ENCODE measurements around the gene LCN10. TPM values are rescaled to one million over a fixed set of nuclear protein-coding genes. Genes with fewer than 3 reads are reported as not detected.
"Not testable (repeated sequence)": the region's sequence is repeated elsewhere in the genome, so short reads cannot be mapped to it uniquely, and the experiment has no call there.

LCN10 gene
- total RNA-seq, 1 donor, result not detected

- DNase-seq (ENCODE audit: low read depth), result no peak
- no peak for TF ChIP-seq CTCF (IDR thresholded peaks at IDR 0.05; ENCODE audit: insufficient read depth, low read length)
- peak within 1 kb of the TSS; percentile 39 for H3K4me3 ChIP-seq (ENCODE audit: low read depth, low read length)
Observed at GRCh38 chr9:136711751-136712689, 30.7 kb downstream of the LCN10 start, which contains the start of gene DIPK1B. Gene DIPK1B, plus strand, starts transcription at chr9:136712572. Its CDS starts 94 bp downstream, at chr9:136712666.

- peak; percentile 71 for DNase-seq (ENCODE audit: low read depth)
- H3K4me3 ChIP-seq (ENCODE audit: low read depth, low read length), result not testable (repeated sequence)
Observed at GRCh38 chr9:136711219-136711648, 31.5 kb downstream of the LCN10 start.

GRCh38 chr9:136710543-136710942 lies 32.2 kb downstream of the LCN10 start:
- TF ChIP-seq CTCF (IDR thresholded peaks at IDR 0.05; ENCODE audit: insufficient read depth, low read length), result no peak
- H3K4me3 ChIP-seq (ENCODE audit: low read depth, low read length), result no peak overlapping the region
- no peak for DNase-seq (ENCODE audit: low read depth)

- DNase-seq (ENCODE audit: low read depth), result no peak
- no peak overlapping the region for H3K4me3 ChIP-seq (ENCODE audit: low read depth, low read length)
- no peak for TF ChIP-seq CTCF (IDR thresholded peaks at IDR 0.05; ENCODE audit: insufficient read depth, low read length)
Observed at GRCh38 chr9:136709454-136710109, 33.2 kb downstream of the LCN10 start.

GRCh38 chr9:136707849-136708517 lies 34.8 kb downstream of the LCN10 start:
- H3K4me3 ChIP-seq (ENCODE audit: low read depth, low read length), result no peak overlapping the region
- DNase-seq (ENCODE audit: low read depth), result no peak
- no peak for TF ChIP-seq CTCF (IDR thresholded peaks at IDR 0.05; ENCODE audit: insufficient read depth, low read length)

- DNase-seq (ENCODE audit: low read depth), result no peak
- TF ChIP-seq CTCF (IDR thresholded peaks at IDR 0.05; ENCODE audit: insufficient read depth, low read length), result no peak
- no peak overlapping the region for H3K4me3 ChIP-seq (ENCODE audit: low read depth, low read length)
Observed at GRCh38 chr9:136707011-136707410, 35.7 kb downstream of the LCN10 start.

- no peak overlapping the region for H3K4me3 ChIP-seq (ENCODE audit: low read depth, low read length)
- no peak for DNase-seq (ENCODE audit: low read depth)
- no peak for TF ChIP-seq CTCF (IDR thresholded peaks at IDR 0.05; ENCODE audit: insufficient read depth, low read length)
Observed at GRCh38 chr9:136705564-136705963, 37.2 kb downstream of the LCN10 start.

- not testable (repeated sequence) for DNase-seq (ENCODE audit: low read depth); H3K4me3 ChIP-seq (ENCODE audit: low read depth, low read length)
Observed at GRCh38 chr9:136704741-136705140, 38.0 kb downstream of the LCN10 start.
